Measurements from ENCODE around the gene CXCR4. TPM values are rescaled to one million over a fixed set of nuclear protein-coding genes. Genes with fewer than 3 reads are reported as not detected.

Gene CXCR4
- total RNA-seq = 1 to 10 TPM; 7.8 to 8.3 TPM
- long read RNA-seq, donor 1, partial matches to known transcripts = 0 of 3 reads
- long read RNA-seq, donor 1, other reads (novel, unspliced or antisense) = 0 of 3 reads
- long read RNA-seq, donor 2, transcript CXCR4-201 (2 exons, 1,682 nt) = major isoform, 15 of 15 reads
- long read RNA-seq, donor 2, partial matches to known transcripts = 0 of 15 reads
- long read RNA-seq, donor 2, other reads (novel, unspliced or antisense) = 0 of 15 reads

DNA sequence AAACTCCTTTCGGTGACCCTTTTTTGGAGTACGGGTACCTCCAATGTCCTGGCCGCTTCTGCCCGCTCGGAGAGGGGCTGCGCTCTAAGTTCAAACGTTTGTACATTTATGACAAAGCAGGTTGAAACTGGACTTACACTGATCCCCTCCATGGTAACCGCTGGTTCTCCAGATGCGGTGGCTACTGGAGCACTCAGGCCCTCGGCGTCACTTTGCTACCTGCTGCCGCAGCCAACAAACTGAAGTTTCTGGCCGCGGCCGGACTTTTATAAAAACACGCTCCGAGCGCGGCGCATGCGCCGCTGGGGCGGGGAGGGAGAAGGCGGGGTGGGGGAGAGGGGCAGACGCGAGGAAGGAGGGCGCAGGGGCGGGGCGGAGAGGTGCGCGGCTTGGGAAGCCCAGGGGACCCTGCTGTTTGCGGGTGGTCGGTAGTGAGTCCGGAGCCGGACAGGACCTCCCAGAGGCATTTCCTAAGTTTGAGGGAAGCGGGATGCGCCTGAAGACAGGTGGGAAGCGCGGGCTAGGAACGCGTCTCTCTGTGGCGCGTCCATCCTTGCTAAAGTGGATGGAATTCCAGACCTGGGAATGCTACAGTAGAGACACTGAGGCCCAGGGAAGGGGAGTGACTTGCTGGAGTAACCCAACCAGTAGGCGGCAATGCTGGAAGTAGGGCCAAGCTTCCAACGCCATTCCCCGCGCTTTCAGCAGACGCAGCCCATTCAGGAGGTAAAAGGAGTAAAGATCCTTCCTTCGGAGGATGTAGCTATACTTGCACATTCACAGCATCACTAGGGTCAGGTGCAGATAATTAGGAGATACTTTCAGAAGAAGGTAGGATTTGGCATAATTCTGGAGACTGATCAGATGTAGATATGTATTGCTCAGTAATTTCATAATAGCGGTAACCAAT is at the start of gene CXCR4:
TSS of gene CXCR4 (minus strand) at position 241 of the 910 bp plus-strand sequence. CDS start at position 152, 89 bp downstream.
- intact Hi-C loops (cut with DNase I) = no loop called here
- peak; percentile 93 for DNase-seq (ENCODE audit: low spot score)

DNA sequence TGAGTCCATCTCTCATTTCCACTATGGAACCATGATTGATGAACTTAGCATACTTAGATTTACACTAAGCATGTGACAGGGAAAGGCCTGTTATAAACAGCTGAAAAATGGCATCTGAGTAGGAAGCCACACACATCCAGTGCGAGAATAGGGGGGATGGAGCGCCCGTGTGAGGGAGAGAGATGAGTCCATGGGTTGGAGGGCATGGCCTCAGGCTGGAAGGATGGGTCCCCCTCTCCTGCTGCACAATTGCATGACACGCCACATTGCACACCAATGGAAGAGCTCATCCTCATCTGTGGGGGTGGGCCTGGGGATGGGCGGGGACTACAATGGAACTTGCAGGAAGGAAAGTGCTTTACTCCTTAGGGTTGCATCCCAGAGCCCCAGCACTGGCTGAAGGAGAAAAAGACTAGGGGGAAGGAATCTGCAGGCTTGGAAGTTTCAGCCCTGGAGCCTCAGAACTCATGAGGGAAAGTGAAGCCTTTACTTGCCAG is 46.4 kb upstream of the CXCR4 start:
- intact Hi-C loops (cut with DNase I) = no loop called here
- no peak for DNase-seq (ENCODE audit: low spot score)

DNA sequence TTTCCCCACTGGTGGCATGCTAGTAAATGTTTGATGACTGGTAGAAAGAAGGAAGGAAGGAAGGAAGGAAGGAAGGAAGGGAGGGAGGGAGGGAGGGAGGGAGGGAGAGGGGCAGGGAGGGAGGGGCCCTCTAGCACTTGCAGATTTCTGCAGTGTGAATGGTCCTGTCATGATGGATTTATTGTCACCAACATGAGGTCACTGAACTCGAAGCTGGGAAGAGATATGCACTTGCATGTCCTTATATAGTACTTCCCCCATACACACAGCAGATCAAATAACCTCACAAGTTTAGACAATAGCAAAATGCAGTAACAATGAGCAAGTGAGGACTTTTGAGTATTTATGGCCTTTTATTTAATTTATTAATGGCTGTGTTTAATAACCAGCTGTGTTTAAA is 44.5 kb upstream of the CXCR4 start:
- intact Hi-C loops (cut with DNase I) = no loop called here

DNA sequence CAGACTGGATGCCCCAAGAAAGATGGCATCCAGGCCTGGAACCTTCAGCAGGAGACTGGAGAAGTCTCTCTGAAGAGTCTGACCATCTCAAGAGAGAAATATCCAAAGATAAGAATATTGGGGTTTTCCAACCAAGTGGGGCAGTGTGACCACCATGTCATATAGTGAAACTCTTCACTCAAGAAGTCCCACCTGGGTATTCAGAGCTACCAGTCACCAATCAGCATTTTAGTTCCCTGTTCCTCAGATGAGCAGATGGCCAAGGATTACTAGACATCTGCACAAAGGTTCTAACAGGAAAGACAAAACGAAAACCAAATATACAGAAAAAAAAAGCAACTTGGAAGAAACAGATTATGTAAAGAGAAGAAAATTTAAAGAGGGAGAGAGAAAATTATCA is 38.5 kb upstream of the CXCR4 start:
- intact Hi-C loops (cut with DNase I) = no loop called here
- DNase-seq (ENCODE audit: low spot score) = no peak

More for the DNA sequence above, 44.5 kb upstream of the CXCR4 start:
- no peak for DNase-seq (ENCODE audit: low spot score)

DNA sequence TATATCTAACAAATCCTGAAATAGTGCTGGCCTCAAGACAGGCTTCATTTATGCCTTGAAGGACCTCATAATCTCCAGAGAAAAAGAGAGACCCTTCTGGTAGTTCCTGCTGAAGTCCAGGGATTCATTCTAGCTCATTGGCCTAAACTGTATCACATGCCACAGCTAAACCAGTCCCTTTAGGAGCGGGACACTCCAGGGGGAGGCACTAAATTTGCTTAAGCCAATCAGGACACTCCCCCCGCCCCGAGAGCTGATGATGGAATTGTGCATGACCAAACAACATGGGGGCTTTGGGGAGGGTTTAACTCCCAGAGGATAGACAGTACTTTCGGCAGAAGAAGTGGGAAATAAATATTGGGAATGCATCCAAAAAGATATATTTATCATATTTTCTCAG is 36.4 kb upstream of the CXCR4 start:
- intact Hi-C loops (cut with DNase I) = no loop called here
- no peak for DNase-seq (ENCODE audit: low spot score)

DNA sequence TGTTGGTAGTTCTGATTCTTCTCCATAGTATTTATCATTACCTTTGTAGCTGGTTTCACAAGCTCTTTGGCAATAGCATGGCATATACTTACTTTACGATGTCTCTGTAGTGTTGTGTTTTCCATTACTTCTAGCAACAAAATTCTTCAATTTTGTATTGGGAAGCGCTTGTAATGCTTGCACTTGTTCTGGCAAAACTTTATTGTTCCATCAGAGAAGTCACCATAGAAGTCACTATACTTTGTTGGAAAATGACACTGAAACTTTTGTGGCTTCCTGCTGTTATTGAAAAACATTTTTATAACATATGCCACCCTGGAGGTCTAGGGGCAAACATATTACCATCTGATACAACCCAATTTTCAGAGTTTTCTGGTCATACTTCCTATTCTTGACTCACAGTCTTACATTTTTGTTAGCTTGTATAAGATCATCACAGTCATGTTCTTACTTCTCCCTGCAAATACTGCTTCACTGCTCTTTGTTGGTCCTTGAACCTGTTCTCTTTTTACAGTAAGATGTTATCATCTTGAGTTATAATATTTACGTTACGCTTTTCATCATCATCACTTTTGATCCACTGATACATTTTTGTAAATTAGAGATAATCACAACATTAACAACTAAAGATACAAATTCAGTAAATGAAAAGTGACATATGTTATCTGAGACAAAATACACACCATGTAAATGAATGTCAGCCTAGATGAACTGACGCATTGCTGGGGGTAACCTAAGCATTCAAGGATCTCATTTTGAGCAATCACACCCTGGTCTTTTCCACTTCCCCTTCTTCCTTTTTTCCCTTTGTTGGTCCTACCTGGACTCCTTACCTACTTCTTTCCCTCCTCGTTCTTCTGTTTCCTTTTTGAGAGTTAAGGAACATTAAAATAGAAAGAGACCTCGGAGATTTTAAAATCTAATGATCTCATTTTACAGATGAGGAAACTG is 33.3 kb upstream of the CXCR4 start:
- intact Hi-C loops (cut with DNase I) = no loop called here

DNA sequence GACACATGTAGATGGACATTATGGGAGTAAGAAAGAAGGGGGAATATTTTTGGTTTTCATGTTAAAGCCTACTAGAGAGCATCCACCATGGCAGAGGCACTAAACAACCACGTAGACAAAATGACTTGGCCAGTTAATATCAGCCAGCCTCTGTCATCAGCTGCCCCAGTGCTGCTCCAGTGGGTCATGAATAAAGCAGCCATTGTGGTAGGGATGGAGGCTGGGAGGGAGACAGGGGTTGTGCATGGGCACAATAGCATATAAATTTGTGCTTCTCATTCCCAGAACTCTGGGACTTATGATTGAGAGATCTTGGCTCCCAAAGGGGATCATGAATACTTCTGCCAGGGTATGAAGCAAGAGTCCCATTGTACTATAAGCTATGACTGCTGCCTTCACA is 31.1 kb upstream of the CXCR4 start:
- DNase-seq (ENCODE audit: low spot score) = peak; percentile 32
- intact Hi-C loops (cut with DNase I) = no loop called here

More for the DNA sequence above, 33.3 kb upstream of the CXCR4 start:
- DNase-seq (ENCODE audit: low spot score) = no peak

DNA sequence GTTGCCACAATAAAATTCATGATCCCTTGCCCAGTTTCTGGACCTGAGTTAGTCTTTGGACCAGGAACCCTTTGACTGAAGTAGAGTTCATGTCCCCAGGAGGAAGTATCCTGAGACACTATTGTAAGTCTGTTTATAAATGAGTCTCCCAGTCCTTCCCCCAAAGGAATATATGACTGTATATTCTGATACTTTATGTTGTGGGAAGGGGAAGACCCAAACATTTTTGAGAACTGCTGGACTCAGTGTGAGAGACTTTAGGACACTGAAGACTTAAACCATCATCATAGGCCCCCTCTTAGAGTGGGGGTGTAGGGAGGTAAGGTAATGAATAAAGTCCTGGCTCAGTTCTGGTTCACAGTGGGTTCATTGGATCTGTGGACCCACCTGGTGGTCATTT is 28.6 kb upstream of the CXCR4 start:
- DNase-seq (ENCODE audit: low spot score) = no peak
- intact Hi-C loops (cut with DNase I) = no loop called here

DNA sequence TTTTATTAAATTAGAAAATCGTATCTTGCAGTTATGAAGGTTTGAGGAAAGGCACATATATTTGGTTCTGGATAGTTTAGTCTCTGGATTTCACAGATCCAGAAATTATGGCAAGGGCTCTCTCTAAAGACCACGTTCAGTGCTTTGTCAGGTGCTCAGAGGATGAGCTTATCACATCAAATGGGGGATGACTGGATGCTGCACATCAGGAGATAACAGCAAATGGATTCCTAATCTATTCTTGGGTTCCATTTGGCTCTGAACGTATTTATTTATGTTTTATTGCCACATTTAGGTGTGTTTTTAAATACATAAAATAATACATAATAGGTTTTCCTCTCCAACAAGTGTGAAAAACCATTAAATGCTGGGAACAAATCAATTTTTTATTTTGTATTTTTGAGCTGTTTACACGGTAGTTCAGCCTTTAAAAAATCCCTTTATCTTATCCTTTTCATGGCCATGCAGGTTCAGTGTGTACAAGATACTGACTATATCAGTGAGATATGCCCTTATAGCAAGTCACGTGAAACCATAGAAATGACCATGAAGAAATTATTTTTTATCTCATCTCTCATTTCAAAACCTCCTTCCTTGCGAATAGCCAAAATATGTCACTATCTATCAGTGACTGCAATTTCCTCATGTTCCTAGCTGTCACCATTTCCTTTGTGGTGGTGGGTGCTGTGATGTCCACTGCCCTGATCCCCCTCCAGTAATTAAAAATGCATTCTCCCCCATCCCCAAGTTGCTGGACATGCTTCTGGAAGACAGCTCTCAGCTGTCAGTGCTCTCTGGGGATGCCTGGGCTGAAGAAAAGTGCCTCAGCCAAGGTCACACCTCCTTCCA is 25.9 kb upstream of the CXCR4 start:
- intact Hi-C loops (cut with DNase I) = no loop called here
- no peak for DNase-seq (ENCODE audit: low spot score)

DNA sequence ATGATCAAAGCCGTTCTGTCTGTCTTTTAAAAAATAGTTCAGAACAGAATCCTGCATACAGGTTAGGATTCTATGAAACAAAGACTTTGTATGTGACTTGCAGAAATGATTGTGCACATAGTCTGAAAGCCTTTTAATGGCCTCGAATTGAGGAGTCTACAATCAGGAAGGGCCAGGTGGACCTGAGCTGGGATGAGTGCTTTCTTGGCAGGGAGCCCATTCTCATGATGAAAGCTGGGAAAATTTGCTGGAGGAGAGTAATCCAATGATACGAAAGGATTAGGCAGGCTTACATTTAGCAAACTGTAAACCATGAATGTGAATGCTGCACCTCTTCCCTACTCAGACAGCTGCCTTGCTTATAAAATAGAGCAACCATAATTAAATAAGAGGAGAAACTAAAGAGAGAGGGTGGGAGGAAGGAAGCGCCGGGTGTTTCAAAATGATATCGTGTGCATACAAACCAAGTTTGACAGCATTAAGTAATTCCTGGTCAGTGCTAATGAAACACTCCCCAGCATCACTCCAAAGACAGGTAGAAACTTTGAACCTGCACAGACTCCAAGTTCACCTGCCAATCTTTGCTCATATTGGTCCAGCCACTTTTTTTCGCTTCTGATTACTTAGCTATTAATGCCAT is 23.7 kb upstream of the CXCR4 start:
- DNase-seq (ENCODE audit: low spot score) = no peak
- intact Hi-C loops (cut with DNase I) = no loop called here

DNA sequence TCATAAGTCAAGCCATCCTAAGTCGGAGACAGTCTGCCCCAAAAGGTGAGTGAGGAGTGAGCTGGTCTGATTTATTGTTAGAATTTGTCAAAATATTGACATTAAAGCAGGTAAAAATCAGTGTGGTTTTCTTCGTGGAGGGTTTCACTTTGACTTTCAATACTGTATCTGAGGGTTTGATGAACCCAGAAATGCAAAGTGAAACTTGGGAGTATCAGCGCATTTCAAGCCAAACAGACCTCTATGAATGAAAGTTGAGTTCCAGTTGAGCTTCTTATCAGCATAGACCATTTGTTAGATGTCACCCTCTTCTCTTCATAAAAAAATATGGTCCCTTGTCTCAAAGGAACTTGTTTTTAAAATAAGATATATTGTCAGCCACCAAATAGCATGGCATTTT is 21.7 kb upstream of the CXCR4 start:
- DNase-seq (ENCODE audit: low spot score) = no peak
- intact Hi-C loops (cut with DNase I) = no loop called here

DNA sequence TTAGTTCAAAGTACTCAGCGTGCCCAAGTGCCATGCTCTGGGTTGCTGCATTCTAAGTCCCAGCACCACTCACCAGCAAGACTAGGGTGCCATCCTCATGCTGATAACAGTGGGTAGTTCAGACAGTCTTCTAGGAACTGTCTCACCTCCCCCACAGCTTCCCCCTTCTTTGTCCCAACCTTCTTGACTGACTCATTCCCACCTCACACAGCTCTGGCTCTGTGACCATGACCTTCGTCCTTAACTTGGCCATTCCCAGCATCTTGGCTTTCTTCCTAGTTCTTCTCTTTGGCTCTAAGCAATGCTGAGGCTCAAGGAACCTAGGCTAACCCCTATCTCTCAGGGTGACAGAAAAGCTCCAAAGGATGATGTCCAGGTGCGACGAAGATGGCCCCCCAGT is 20.0 kb upstream of the CXCR4 start:
- intact Hi-C loops (cut with DNase I) = loop anchor here in 1 of 2 donors (1.0 kb wide), 1 partner anchor 41 kb away; no protein-coding TSS in a partner anchor
- DNase-seq (ENCODE audit: low spot score) = no peak

DNA sequence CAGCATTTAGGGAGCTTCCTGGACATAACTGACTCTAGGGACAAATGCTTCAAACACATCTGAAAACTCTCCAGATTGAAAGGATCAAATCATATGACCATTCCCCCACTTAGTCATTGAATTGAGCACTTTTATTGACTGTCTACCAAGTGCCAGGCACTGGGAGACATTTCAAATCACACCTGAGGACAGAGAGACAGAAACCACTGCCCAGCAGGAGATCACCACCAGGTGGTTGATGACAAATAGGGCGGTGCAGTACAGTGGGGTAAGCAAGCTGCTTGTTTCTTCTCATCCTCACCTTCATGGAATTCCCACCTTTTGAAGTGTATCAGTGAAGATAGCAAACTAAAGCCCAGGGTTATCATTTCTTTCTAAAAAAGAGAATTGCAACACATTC is 19.0 kb upstream of the CXCR4 start:
- no peak for DNase-seq (ENCODE audit: low spot score)

DNA sequence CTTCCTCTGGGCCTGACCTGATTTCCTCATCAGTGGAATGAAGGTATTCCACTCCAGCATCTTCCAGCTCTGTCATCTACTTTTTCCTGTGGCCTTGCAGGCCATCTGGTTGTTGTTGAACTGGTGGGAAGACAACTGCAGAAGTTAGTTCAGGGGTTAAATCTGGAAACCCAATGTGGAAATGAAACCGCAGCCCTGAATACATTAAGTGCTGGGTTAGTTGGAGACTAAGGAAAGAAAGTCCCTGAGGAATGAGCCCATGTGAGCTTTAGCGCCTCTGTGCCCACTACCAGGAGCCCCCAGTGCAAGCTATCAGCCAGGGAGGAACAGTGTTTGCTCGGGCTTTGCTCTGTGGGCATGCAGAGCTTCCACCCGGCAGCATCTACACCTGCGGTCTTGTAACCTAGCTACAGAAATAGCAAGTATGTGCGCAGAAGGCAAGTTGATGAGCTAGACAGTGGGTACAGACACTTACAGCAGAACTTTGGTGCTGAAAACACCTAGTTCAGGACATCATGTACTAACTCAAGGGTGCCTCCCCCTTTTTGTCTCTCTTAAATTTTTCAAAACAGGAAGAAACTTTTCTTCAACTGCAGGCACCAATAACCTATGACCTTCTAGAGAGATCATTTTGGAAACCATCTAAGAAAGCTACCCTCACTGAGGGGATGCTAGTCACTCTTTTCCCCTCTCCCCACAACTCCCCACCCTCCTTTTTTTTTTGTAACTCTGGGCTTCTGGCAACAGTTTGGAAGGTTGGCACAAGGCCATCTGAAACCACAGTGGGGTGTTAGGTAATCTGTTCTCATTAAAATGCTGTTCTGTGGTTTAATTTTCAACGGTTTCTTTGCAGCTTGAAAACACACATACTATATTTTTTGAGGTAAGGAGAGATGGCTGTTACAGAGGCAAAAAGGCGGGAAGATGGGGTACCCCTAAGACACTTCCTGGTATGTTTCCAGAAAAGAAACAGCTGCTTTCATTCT is 18.3 kb upstream of the CXCR4 start:
- DNase-seq (ENCODE audit: low spot score) = no peak
- intact Hi-C loops (cut with DNase I) = no loop called here

More for the DNA sequence above, 19.0 kb upstream of the CXCR4 start:
- intact Hi-C loops (cut with DNase I) = no loop called here

DNA sequence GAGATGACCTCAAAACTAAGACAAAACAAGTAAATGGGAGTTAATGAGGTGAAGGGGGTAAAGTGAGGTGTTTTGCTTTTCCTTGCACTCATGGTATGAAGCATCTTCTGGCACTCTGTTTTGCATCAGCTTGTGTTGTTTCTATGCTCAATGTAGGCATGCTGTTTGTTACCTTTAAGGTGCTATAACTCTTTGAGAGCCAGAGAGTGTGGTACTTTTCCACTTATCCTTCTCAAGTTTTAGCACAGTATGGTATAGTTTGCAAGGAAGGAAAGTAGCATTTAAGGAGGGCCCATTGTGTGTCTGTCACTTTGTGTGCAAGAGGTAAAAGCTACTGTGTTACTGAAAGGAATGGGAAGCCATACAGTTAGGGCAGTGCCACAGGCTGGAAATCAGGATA is 17.5 kb upstream of the CXCR4 start:
- intact Hi-C loops (cut with DNase I) = no loop called here
- no peak for DNase-seq (ENCODE audit: low spot score)

DNA sequence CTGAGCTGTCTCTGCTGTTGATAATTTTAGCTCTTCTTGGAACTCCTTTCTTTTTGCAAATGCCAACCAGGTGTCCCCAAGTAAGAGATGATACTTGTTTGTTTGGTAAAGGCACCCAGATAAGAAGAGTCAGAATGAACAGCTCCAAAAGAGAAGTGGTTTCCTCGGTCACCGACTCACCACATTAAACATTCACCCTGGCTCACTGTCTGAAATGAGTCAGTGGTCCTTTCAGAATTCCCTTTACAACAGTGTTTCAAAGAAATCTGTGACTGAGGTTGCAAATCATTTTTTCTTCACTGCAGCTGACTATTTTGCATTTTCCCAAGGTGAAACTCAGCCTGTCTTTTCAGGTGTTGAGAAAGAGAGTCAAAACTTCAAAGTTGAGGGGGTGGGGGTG is 16.2 kb upstream of the CXCR4 start:
- intact Hi-C loops (cut with DNase I) = no loop called here
- no peak for DNase-seq (ENCODE audit: low spot score)

DNA sequence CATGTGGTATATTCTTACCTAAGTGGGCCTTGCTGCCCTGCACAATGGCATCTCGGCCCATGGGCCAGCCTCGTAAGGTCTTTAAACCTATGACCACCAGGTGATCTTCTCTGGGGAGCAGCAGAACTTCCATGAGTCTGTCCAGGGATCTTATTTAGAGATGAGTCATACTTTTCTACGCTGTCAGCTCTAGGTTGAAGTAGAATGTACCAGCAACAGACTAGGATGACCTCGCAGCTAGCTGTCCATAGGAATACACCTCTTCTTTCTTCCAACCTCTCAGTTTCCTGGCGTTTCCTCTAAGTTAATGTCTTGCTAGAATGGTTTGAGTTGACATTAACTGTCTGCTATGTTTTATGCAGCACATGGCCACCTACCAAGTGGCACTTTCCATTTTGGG is 15.6 kb upstream of the CXCR4 start:
- no peak for DNase-seq (ENCODE audit: low spot score)
- intact Hi-C loops (cut with DNase I) = no loop called here

All from posterior vena cava (tissue), 2 donors.